ENCODE data around the gene EPS8L2. TPM values are rescaled to one million over a fixed set of nuclear protein-coding genes. Genes with fewer than 3 reads are reported as not detected.

EPS8L2 gene
- total and polyA plus RNA-seq, 9 of the 15 experiments (the other 6 are each of a cell fraction or from before 2014, with no cell fraction given): 0.75 to 17.0 (median 3.7) TPM

DNA sequence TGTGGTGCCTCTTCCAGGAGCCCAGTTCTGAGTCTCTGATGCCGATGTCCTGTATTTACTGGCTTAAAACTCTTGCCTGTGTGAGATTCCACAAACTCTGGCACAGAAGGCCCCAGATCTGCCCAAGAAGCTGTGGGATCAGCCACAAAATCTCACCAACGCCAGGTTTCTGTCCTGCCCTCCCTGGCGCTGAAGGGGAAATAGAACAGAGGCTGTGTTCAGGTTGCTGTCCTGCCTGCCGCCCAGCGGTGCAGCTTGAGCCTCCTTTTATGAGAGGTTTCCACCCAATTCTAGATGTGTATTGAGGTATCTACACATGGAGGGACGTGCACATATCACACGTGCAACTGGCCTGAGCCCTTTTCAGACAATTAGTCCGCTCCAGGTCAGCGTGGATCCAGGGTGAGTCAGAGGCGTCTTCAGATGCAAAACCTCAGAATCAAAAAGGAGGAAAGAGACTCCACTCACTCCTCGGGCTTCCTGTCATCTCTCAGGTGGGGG, 8.2 kb upstream of the EPS8L2 start:
- 0 out of 2 replicates have a peak overlapping the region, but pooled peaks have one; percentile 4 for H2AFZ ChIP-seq (ENCODE audit: low read depth, low read length)
- peaks cover 44% of the 10 kb centered on the region for H3K79me2 ChIP-seq (ENCODE audit: control insufficient read depth, insufficient read depth, low read length)
- DNase-seq (ENCODE audit: extremely low read depth in 1 of 4, low spot score in 3 of 4) (peak in 1 of 4 experiments; percentile 51), FAIRE-seq (peak; percentile 64), ATAC-seq (no peak)
- ChIA-PET POLR2A (interaction anchor here (0.8 to 4.0 kb wide), 3 partner anchors 12 to 66 kb away, joined by 4 to 25 read pairs (median 6); no protein-coding TSS in a partner anchor), CTCF (ENCODE audit: low intra/inter-chr PET ratio) (no interaction called here)
- peak overlapping the region; percentile 39 to 58 for H3K9ac ChIP-seq (ENCODE audit: insufficient read depth in 1 of 2, low read depth in 2 of 2, low read length in 2 of 2)
- H3K9me1 ChIP-seq (ENCODE audit: control insufficient read depth, insufficient read depth, low read length): no peaks in the 10 kb centered on the region
- H3K4me3 ChIP-seq: no peak overlapping the region
- intact Hi-C loops (cut with micrococcal nuclease) (loop anchor here (2.0 to 10.0 kb wide), 2 partner anchors 25 to 143 kb away; no protein-coding TSS in a partner anchor), in situ Hi-C loops (cut with MboI) (no loop called here)
- no peaks in the 10 kb centered on the region for H4K20me1 ChIP-seq (replicated peaks; ENCODE audit: control insufficient read depth, insufficient read depth, low read length)
- H3K27me3 ChIP-seq (ENCODE audit: control insufficient read depth in 2 of 2, insufficient read depth in 2 of 2, low read length in 2 of 2): no peaks in the 10 kb centered on the region
- 39% methylated on average over 11 of the region's 11 CpGs for WGBS (ENCODE audit: insufficient coverage, low coverage, missing lambda C conversion rate)
- peak overlapping the region; percentile 57 for H3K4me2 ChIP-seq (ENCODE audit: insufficient read depth, low read length)
- BruUV-seq (replicated peaks): no TSS peak
- H3K9me3 ChIP-seq (replicated peaks; ENCODE audit: control insufficient read depth, insufficient read depth, low read depth, low read length): no peaks in the 10 kb centered on the region
- peaks cover 20 to 55% of the 10 kb centered on the region in 2 experiments; a peak in 4 of 5 replicates for H3K4me1 ChIP-seq (replicated peaks in 1 of 2; ENCODE audit: control insufficient read depth in 2 of 2, insufficient read depth in 2 of 2, low read length in 2 of 2)
- H3K27ac ChIP-seq (ENCODE audit: extremely low read depth, low read depth, low read length): peak overlapping the region; percentile 49
- H3K36me3 ChIP-seq (ENCODE audit: control insufficient read depth, insufficient read depth, low read length): peaks cover 8% of the 10 kb centered on the region; the same call in 2 of the 3 replicates
- peak; percentile 19 for TF ChIP-seq KDM5B (IDR thresholded peaks at IDR 0.05; ENCODE audit: insufficient replicate concordance, low read depth, low read length)
- TF ChIP-seq MTA2 (IDR thresholded peaks at IDR 0.05; ENCODE audit: low read depth): no peak
- TF ChIP-seq, protein P1, sequence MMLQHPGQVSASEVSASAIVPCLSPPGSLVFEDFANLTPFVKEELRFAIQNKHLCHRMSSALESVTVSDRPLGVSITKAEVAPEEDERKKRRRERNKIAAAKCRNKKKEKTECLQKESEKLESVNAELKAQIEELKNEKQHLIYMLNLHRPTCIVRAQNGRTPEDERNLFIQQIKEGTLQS (IDR thresholded peaks at IDR 0.05): 0 out of 2 replicates have a peak, but pooled peaks have one; percentile 31
- TF ChIP-seq, protein P1 (CRISPR knock-in tag; conservative IDR thresholded peaks at IDR 0.05): no peak
- peak; percentile 40; the same call in 1 of the 2 replicates for TF ChIP-seq ZBTB33 (CRISPR knock-in tag; IDR thresholded peaks at IDR 0.05)
- TF ChIP-seq NFIC (IDR thresholded peaks at IDR 0.05): no peak
- TF ChIP-seq, protein P2, sequence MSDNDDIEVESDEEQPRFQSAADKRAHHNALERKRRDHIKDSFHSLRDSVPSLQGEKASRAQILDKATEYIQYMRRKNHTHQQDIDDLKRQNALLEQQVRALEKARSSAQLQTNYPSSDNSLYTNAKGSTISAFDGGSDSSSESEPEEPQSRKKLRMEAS (CRISPR knock-in tag; IDR thresholded peaks at IDR 0.05): peak; percentile 52; the same call in 1 of the 2 replicates
- no peak for TF ChIP-seq BRCA1 (IDR thresholded peaks at IDR 0.05)
- no peak for TF ChIP-seq BRCA1 (CRISPR knock-in tag; IDR thresholded peaks at IDR 0.05)
- peak in 1 of 2 experiments; percentile 55; a peak in 2 of 4 replicates for TF ChIP-seq MNT (conservative IDR thresholded peaks at IDR 0.05)
- TF ChIP-seq GMEB1 (CRISPR knock-in tag; IDR thresholded peaks at IDR 0.05): no peak
- no peak for TF ChIP-seq SMARCB1 (IDR thresholded peaks at IDR 0.05; ENCODE audit: insufficient read length, low read depth)
- TF ChIP-seq BHLHE40 (IDR thresholded peaks at IDR 0.05; ENCODE audit: low read length): peak; percentile 51; the same call in 1 of the 2 replicates
- TF ChIP-seq FOSL1 (tag; conservative IDR thresholded peaks at IDR 0.05): peak; percentile 31; the same call in 1 of the 2 replicates
- no peak for TF ChIP-seq RNF2 (IDR thresholded peaks at IDR 0.05)
- peak; percentile 39; the same call in 1 of the 2 replicates for TF ChIP-seq MYNN (IDR thresholded peaks at IDR 0.05)
- TF ChIP-seq MYNN (CRISPR knock-in tag; IDR thresholded peaks at IDR 0.05): no peak
